Parathyroid adenoma (tissue), 2 donors: ENCODE results near the gene NELFA.

Experiments used
- H2AFZ ChIP-seq: fragments of 300-600 bp; sonication (generic); one replicate; pipeline ENCODE4 v1.7.0; 2017; ENCODE audit warnings: antibody characterized with exemption, mild to moderate bottlenecking
- H3K27ac ChIP-seq: fragments of 300-600 bp; sonication (generic); one replicate; pipeline ENCODE4 v1.7.0; 2017
- H3K27me3 ChIP-seq: fragments of 300-600 bp; sonication (generic); one replicate; pipeline ENCODE4 v1.7.0; 2017; ENCODE audit warnings: low read length; ENCODE audit not compliant: control insufficient read depth, insufficient read depth
- H3K36me3 ChIP-seq: fragments of 300-600 bp; sonication (generic); one replicate; pipeline ENCODE4 v1.7.0; 2017; ENCODE audit warnings: low read length; ENCODE audit not compliant: control insufficient read depth, insufficient read depth
- H3K4me1 ChIP-seq: fragments of 300-600 bp; sonication (generic); one replicate; pipeline ENCODE4 v1.7.0; 2017; ENCODE audit warnings: control low read depth
- H3K4me2 ChIP-seq: fragments of 300-600 bp; sonication (generic); one replicate; pipeline ENCODE4 v1.7.0; 2017; ENCODE audit warnings: low read length
- H3K4me3 ChIP-seq: fragments of 300-600 bp; sonication (generic); one replicate; pipeline ENCODE4 v1.7.0; 2017; ENCODE audit warnings: low read depth, low read length
- H3K79me2 ChIP-seq: fragments of 300-600 bp; sonication (generic); one replicate; pipeline ENCODE4 v1.7.0; 2017; ENCODE audit warnings: control low read depth
- H3K9ac ChIP-seq: fragments of 300-600 bp; sonication (generic); one replicate; pipeline ENCODE4 v1.7.0; 2017; ENCODE audit warnings: mild to moderate bottlenecking
- H3K9me3 ChIP-seq: fragments of 300-600 bp; sonication (generic); one replicate; pipeline ENCODE4 v1.7.0; 2017; ENCODE audit warnings: low read length; ENCODE audit not compliant: control insufficient read depth
- TF ChIP-seq, protein P1 (sequence below): fragments of 300-600 bp; sonication (generic); IDR thresholded peaks from one replicate; pipeline ENCODE4 v1.7.0; 2017; ENCODE audit warnings: antibody characterized with exemption, mild to moderate bottlenecking
- donor health status: primary hyperparathyroidism.

NELFA gene

DNA sequence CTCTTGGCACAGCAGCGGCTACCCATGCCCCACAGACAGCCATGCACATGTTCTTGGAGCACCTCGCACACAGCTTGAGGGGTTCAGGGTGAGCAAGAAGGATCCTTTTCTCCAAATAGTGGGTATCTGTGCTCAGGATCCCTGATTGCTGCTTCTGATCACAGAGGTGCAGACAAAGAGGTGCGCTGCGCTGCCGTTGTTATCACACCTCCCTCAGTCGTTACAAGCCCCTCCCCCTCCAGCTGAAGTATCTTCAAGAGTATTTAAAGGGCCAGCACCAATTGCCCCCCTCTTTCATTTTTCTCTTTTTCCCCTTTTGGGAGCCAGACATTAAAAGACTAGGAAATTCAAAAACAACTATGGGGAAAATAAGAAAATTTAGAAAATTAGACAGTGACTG lies 44.3 kb downstream of the NELFA start:
- Histone ChIP-seq H3K36me3 (no peaks in the 10 kb centered on the region), H3K27ac (no peak overlapping the region), H3K9me3 (no peaks in the 10 kb centered on the region), H2AFZ (no peak overlapping the region), H3K4me2 (no peak overlapping the region), H3K4me1 (no peaks in the 10 kb centered on the region), H3K27me3 (no peaks in the 10 kb centered on the region), H3K4me3 (no peak overlapping the region), H3K9ac (no peak overlapping the region), H3K79me2 (no peaks in the 10 kb centered on the region)
- TF ChIP-seq, protein P1, sequence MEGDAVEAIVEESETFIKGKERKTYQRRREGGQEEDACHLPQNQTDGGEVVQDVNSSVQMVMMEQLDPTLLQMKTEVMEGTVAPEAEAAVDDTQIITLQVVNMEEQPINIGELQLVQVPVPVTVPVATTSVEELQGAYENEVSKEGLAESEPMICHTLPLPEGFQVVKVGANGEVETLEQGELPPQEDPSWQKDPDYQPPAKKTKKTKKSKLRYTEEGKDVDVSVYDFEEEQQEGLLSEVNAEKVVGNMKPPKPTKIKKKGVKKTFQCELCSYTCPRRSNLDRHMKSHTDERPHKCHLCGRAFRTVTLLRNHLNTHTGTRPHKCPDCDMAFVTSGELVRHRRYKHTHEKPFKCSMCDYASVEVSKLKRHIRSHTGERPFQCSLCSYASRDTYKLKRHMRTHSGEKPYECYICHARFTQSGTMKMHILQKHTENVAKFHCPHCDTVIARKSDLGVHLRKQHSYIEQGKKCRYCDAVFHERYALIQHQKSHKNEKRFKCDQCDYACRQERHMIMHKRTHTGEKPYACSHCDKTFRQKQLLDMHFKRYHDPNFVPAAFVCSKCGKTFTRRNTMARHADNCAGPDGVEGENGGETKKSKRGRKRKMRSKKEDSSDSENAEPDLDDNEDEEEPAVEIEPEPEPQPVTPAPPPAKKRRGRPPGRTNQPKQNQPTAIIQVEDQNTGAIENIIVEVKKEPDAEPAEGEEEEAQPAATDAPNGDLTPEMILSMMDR = no peak

DNA sequence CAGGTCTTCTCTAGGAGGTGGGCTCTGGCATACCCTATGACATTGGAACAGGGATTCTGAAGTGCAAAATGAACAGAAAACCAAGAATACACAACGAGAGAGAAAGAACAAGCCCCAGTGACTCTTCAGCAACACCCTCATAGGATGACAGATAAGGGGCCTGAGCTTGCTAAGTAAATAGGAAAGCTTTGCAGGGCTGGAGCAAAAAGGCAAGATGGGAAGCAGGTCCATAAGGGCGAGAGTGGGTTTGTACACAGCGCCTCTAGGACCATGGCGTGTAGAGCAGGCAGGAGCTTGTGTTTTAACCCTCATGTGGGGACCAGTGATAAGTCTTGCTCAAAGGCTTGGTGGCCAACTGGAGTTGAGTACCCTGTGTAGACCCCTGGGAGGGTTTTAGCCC lies 45.8 kb downstream of the NELFA start:
- H3K4me1 ChIP-seq = no peaks in the 10 kb centered on the region
- no peak overlapping the region for H3K4me3 ChIP-seq
- H3K36me3 ChIP-seq = no peaks in the 10 kb centered on the region
- H2AFZ ChIP-seq = no peak overlapping the region
- no peak overlapping the region for H3K4me2 ChIP-seq
- no peak overlapping the region for H3K9ac ChIP-seq
- TF ChIP-seq, protein P1 = no peak
- no peaks in the 10 kb centered on the region for H3K79me2 ChIP-seq
- H3K9me3 ChIP-seq = no peaks in the 10 kb centered on the region
- H3K27ac ChIP-seq = no peak overlapping the region
- no peaks in the 10 kb centered on the region for H3K27me3 ChIP-seq

DNA sequence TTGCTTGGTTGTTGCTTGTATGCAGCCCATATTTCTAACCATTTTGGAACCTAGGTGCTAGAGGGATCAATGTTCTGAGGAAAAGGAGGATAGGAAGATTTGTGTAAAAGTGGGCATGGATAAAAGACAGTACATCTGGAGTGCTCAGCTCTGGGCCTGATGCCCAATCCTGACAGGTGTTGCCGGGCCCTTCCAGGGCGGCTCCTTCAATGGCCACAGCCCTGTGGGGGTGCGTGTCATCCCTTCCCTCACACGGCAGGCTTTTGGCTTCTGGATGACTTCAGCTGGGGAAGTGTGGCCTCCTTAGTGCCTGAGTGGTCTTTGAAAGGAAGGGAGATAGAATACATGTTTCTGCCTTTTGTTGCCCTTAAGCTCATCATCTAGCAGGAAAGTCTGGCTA lies 47.2 kb downstream of the NELFA start:
- no peaks in the 10 kb centered on the region for H3K36me3 ChIP-seq

DNA sequence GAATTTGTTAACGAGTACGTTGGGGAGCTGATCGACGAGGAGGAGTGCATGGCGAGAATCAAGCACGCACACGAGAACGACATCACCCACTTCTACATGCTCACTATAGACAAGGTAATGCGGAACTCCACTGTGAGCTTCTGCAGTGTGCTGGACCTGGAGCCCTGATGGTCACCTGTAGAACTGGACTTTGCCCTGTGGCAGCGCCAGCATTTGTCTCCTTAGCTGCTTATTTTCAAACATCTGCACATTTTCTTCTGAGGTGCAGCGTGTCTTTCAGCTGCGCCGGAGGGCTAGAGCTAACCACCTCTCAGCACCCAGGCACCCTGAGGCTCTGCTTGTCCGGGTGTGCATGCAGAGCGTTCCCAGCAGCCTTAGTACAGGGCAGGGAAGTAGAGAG lies 47.7 kb downstream of the NELFA start:
- no peaks in the 10 kb centered on the region for H3K27me3 ChIP-seq
- no peaks in the 10 kb centered on the region for H3K36me3 ChIP-seq
- TF ChIP-seq, protein P1 = no peak

More for the DNA sequence above, 47.2 kb downstream of the NELFA start:
- no peaks in the 10 kb centered on the region for H3K79me2 ChIP-seq
- no peaks in the 10 kb centered on the region for H3K9me3 ChIP-seq
- no peak overlapping the region for H3K9ac ChIP-seq
- no peak overlapping the region for H2AFZ ChIP-seq
- H3K27me3 ChIP-seq = no peaks in the 10 kb centered on the region
- TF ChIP-seq, protein P1 = no peak
- no peaks in the 10 kb centered on the region for H3K4me1 ChIP-seq
- no peak overlapping the region for H3K4me2 ChIP-seq
- H3K4me3 ChIP-seq = no peak overlapping the region
- H3K27ac ChIP-seq = no peak overlapping the region

DNA sequence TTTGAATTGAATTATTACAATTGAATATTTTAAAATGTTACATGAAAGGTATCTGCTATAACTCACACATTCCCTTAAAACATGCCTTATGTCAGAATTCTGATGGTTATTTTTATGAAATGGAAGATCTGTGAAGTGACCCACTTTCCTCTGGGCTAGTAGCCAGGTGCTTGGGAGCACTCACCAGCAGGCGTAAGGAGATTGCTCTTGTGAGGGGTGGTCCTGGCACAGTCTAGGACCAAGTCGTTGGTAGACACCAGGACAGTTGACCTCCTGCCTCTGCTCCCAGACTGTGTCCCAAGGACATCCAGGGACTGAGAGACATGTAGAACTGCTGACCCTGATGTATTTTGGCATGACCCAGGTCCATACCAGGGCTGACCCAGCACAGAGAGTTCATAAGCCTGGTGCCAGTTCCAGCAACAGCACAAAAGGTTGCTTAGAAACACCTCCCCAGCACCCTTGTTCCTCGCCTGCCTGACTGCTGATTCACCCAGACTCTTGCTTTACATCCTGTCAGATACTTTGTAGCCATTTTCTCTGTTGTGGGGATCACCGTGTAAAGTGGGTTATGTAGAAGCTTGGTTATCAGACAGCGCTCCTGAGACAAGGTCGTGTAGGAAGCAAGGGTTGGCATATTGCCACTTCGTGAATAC lies 48.5 kb downstream of the NELFA start:
- Histone ChIP-seq H3K27ac (no peak overlapping the region), H3K4me1 (no peaks in the 10 kb centered on the region), H3K9me3 (no peaks in the 10 kb centered on the region), H3K79me2 (no peaks in the 10 kb centered on the region), H3K36me3 (no peaks in the 10 kb centered on the region), H3K9ac (no peak overlapping the region), H3K4me2 (no peak overlapping the region), H3K4me3 (no peak overlapping the region), H2AFZ (no peak overlapping the region), H3K27me3 (no peaks in the 10 kb centered on the region)
- TF ChIP-seq, protein P1 = no peak

More for the DNA sequence above, 47.7 kb downstream of the NELFA start:
- Histone ChIP-seq H3K9ac (no peak overlapping the region), H3K9me3 (no peaks in the 10 kb centered on the region), H3K27ac (no peak overlapping the region), H3K4me1 (no peaks in the 10 kb centered on the region), H3K4me3 (no peak overlapping the region), H3K4me2 (no peak overlapping the region), H2AFZ (no peak overlapping the region), H3K79me2 (no peaks in the 10 kb centered on the region)
